ENCODE results near the gene SV2C. TPM values are rescaled to one million over a fixed set of nuclear protein-coding genes. Genes with fewer than 3 reads are reported as not detected.
A peak's percentile ranks its signal among the peaks of the same experiment; 100 is the strongest.

SV2C gene
- total and polyA plus RNA-seq, 10 of the 15 experiments (the other 5 are each of a cell fraction or from before 2014, with no cell fraction given), result under 0.01 to 1.1 (median 0.63) TPM

- intact Hi-C loops (cut with micrococcal nuclease; ENCODE audit: unreplicated experiment) (no loop called here), in situ Hi-C loops (cut with MboI) (no loop called here)
- POLR2A ChIA-PET, result no interaction called here
- WGBS (ENCODE audit: insufficient coverage, insufficient replicate concordance, low lambda C conversion rate, missing lambda C conversion rate), result 12% methylated on average over 6 of the region's 6 CpGs
- TF ChIP-seq REST (IDR thresholded peaks at IDR 0.05; ENCODE audit: low read depth, low read length), result peak; percentile 91
- no peak for TF ChIP-seq ATF7 (IDR thresholded peaks at IDR 0.05; ENCODE audit: low read depth)
- Histone ChIP-seq H3K9ac (ENCODE audit: control insufficient read depth, insufficient read depth, low read length) (no peak overlapping the region), H3K4me3 (no peak overlapping the region), H3K36me3 (ENCODE audit: control insufficient read depth in 2 of 2, insufficient read depth in 2 of 2, low read length in 1 of 2) (no peaks in the 10 kb centered on the region), H2AFZ (ENCODE audit: control insufficient read depth, low read depth, low read length) (no peak overlapping the region), H3K27me3 (replicated peaks in 1 of 2; ENCODE audit: control insufficient read depth in 2 of 2, insufficient read depth in 2 of 2, low read length in 1 of 2) (no peaks in the 10 kb centered on the region), H3K79me2 (ENCODE audit: control insufficient read depth, insufficient read depth, low read length) (no peaks in the 10 kb centered on the region), H3K4me2 (ENCODE audit: control insufficient read depth, insufficient read depth) (no peak overlapping the region), H3K9me3 (replicated peaks; ENCODE audit: control insufficient read depth, insufficient read depth, low read length) (no peaks in the 10 kb centered on the region), H3K4me1 (ENCODE audit: control insufficient read depth, insufficient read depth, low read length) (no peaks in the 10 kb centered on the region), H3K27ac (ENCODE audit: control insufficient read depth, insufficient read depth) (no peak overlapping the region), H4K20me1 (ENCODE audit: control insufficient read depth, insufficient read depth) (no peaks in the 10 kb centered on the region)
- BruUV-seq (replicated peaks), result no TSS peak
- SMC1A ChIA-PET (ENCODE audit: uncharacterized antibody, unreplicated experiment), result no interaction called here
- CTCF ChIA-PET, result no interaction called here
- DNase-seq (ENCODE audit: low read depth, low spot score), result no peak
- no peak for FAIRE-seq
- ATAC-seq, result 0 out of 3 replicates have a peak, but pooled peaks have one; percentile 34
- RAD21 ChIA-PET (ENCODE audit: unreplicated experiment), result no interaction called here
Measured at GRCh38 chr5:76041863-76042262, 41.3 kb upstream of the SV2C start.

- CTCF ChIA-PET, result interaction anchor here (0.9 kb wide), 1 partner anchor 129 kb away, joined by 3 read pairs; no protein-coding TSS in a partner anchor
- no peak overlapping the region for H3K9ac ChIP-seq (ENCODE audit: control insufficient read depth, insufficient read depth, low read length)
- no peak overlapping the region for H3K4me2 ChIP-seq (ENCODE audit: control insufficient read depth, insufficient read depth)
- no peak for ATAC-seq
- H3K4me3 ChIP-seq, result no peak overlapping the region
- no peaks in the 10 kb centered on the region for H3K27me3 ChIP-seq (replicated peaks in 1 of 2; ENCODE audit: control insufficient read depth in 2 of 2, insufficient read depth in 2 of 2, low read length in 1 of 2)
- POLR2A ChIA-PET, result no interaction called here
- 34% methylated on average over 3 of the region's 3 CpGs for WGBS (ENCODE audit: insufficient coverage, insufficient replicate concordance, low lambda C conversion rate, missing lambda C conversion rate)
- DNase-seq (ENCODE audit: low read depth, low spot score), result no peak
- H3K9me3 ChIP-seq (replicated peaks; ENCODE audit: control insufficient read depth, insufficient read depth, low read length), result no peaks in the 10 kb centered on the region; the same call in 2 of the 3 replicates
- SMC1A ChIA-PET (ENCODE audit: uncharacterized antibody, unreplicated experiment), result no interaction called here
- in situ Hi-C loops (cut with MboI), result no loop called here
- no TSS peak for BruUV-seq (replicated peaks)
- FAIRE-seq, result no peak
- no peak overlapping the region for H2AFZ ChIP-seq (ENCODE audit: control insufficient read depth, low read depth, low read length)
- no peaks in the 10 kb centered on the region for H4K20me1 ChIP-seq (ENCODE audit: control insufficient read depth, insufficient read depth)
- no peak overlapping the region for H3K27ac ChIP-seq (ENCODE audit: control insufficient read depth, insufficient read depth)
- H3K36me3 ChIP-seq (ENCODE audit: control insufficient read depth in 2 of 2, insufficient read depth in 2 of 2, low read length in 1 of 2), result no peaks in the 10 kb centered on the region
- no peaks in the 10 kb centered on the region for H3K79me2 ChIP-seq (ENCODE audit: control insufficient read depth, insufficient read depth, low read length)
- H3K4me1 ChIP-seq (ENCODE audit: control insufficient read depth, insufficient read depth, low read length), result no peaks in the 10 kb centered on the region
- intact Hi-C loops (cut with micrococcal nuclease; ENCODE audit: unreplicated experiment), result no loop called here
- RAD21 ChIA-PET (ENCODE audit: unreplicated experiment), result no interaction called here
- TF ChIP-seq PRDM15 (CRISPR knock-in tag; IDR thresholded peaks at IDR 0.05) (no peak), CUX1 (IDR thresholded peaks at IDR 0.05; ENCODE audit: insufficient replicate concordance, low read depth, low read length) (no peak)
Measured at GRCh38 chr5:76046741-76047140, 36.4 kb upstream of the SV2C start.
